Measurements from ENCODE around the gene NRXN3. TPM values are rescaled to one million over a fixed set of nuclear protein-coding genes. Genes with fewer than 3 reads are reported as not detected.

The NRXN3 gene
- total RNA-seq, 2 donors from 2014 or later: 1.6 to 1.9 TPM

DNA sequence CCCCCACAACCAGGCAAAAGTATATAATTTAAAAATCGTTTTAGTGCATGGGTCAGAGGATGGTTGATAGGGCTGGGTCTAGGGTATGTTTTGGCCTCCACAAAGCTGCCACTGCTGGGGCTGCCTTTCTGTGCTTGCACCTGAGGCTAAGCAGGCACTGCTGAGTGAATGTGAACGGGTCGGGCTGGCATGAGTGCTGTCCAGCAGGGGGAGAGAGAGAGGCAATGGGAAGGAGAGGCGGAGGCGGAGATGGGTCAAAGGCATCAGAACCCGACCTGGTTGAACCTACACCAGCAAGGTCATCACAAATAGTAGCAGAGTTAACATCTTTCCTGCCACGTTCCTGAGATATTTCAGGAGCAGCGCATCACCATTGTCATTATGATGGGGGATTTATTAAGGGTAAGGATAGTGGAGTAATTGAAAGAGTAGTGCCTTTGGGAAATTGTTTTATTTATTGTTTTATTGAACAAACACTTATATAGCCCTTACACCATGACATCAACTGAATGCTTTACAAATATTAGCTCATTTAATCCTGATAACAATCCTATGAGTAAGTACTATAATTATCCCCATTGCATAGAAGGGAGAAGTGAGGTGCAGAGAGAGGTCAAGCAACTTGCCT is 5.8 kb upstream of the NRXN3 start:
- ATAC-seq (no peak), DNase-seq (no peak)
- intact Hi-C loops (cut with DNase I): no loop called here

DNA sequence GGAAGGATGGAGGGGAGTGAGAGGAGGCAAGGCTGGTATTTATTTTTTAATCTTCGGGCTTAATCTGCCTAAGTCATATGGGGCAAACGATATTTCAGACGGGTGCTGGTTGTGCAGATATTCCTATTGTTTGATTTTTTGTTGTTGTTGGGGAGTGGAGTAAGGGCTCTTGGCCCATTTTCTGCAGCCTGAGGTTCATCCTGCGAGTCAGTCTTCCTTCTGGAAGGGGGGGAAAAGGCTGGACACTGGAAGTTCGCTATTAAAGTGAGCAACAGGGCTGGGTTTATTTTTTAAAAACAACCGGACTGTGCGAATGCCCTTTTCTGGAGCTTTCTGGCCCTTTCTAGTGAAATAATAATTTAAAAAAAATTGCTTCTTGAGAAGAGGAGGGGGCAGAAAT is 2.3 kb downstream of the NRXN3 start:
- intact Hi-C loops (cut with DNase I): no loop called here
- no peak for DNase-seq
- no peak for ATAC-seq

GRCh38 chr14:78173346-78174035 is 3.3 kb downstream of the NRXN3 start:
- no peak for ATAC-seq
- no peak for DNase-seq
- intact Hi-C loops (cut with DNase I): no loop called here

DNA sequence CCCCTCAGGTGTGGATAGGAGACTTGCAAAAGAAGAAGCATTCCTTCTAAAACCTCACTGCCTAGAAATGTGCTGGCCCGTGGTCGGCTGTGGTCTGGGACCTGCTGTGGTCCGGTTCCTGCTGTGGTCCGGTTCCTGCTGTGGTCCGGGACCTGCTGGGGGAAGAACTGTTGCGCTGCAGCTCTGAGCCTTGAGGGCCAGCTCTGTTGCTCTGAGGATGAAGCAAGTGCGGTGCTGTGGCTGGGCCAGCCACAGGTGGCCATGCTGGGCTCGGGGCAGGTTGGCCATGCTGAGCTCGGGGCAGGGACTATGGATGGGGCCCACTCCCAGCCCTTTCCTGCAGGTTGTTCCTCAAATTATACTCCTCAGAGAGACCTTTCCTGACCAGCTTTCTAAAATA is 5.2 kb downstream of the NRXN3 start:
- DNase-seq (no peak), ATAC-seq (no peak)
- intact Hi-C loops (cut with DNase I): no loop called here

DNA sequence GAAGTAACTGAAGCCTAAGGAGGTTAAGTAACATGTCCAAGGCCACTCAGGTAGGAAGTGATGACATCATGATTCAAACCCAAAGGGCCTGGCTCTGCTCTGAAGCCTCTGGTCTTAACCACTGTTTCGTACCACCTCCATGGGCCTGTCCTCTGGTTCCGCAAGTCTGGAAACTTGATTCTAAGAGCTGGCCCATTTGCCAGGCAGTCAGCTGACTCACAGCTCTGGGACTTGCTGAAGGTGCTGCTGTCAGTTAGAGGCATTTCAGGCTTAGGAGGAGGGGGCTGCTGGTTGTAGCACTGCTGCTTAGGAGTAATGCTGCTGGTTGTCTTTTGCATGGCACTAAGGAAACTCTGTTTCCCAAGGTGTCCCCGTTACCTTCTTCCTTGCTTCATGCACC is 7.9 kb downstream of the NRXN3 start:
- intact Hi-C loops (cut with DNase I): no loop called here
- ATAC-seq (no peak), DNase-seq (no peak)

DNA sequence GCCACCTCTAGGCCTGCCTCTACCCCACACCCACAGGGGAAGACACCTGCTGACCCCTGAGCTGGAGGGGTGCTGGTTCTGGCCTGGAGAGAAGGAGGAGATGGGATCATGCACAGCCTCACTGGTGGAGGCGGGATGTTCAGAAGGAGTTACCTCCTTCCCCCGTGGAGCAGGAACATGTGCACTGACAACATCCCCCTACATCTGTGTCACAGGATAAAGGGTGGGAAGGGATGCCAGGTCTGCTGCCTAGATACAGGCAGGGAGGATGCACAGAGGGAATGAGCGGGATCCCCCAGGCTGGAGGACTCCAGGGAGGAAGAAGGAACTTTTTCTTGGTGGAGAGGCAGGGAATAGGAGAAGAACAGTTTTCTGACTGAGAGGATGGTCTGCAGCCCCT is 8.8 kb downstream of the NRXN3 start:
- no peak for DNase-seq
- no peak for ATAC-seq
- intact Hi-C loops (cut with DNase I): no loop called here

DNA sequence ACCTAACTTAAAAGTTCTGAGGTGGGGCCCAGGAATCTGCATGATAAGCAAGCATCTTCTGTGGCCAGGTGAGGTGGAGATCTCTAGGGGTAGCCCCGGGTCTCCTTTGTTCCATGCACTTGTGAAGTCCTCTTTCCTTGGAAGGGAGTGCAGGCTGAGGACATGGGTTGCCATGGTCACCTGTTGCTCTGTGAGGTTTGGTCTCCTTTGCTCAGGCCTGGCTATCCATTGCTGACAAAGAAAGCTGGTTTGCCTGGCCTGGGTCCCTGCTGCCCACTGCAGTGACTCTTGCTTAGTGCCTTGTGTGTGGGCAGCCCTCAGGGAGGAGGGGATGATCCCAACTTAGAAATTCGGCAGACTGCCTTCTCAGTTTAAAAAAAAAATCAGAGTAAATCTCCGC is 11.1 kb downstream of the NRXN3 start:
- no peak for ATAC-seq
- intact Hi-C loops (cut with DNase I): no loop called here
- DNase-seq: no peak

GRCh38 chr14:78182722-78183121 is 12.5 kb downstream of the NRXN3 start:
- intact Hi-C loops (cut with DNase I): no loop called here
- ATAC-seq (no peak), DNase-seq (no peak)

DNA sequence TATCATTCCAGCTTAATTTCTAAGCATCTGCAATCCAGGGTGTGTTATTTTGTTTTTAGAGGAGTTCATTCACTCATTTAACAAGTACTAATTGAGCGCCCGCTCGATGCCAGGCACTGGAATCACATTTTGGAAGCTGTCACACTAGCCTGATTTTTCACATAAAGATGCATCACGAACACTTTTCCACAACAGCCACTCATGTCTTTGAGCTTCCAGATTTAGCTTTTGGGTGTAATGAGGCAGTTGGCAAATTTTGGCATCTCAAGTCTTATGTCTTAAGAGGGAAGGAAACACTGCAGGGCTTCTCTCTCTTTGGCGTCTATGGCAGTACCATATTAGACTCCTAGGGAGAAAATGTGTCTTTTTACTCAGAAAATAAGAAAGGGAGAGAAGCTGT is 14.0 kb downstream of the NRXN3 start:
- intact Hi-C loops (cut with DNase I): no loop called here
- DNase-seq (no peak), ATAC-seq (no peak)

- intact Hi-C loops (cut with DNase I): no loop called here
- no peak for ATAC-seq
- DNase-seq: no peak
Observed at GRCh38 chr14:78186277-78186676, 16.1 kb downstream of the NRXN3 start.

GRCh38 chr14:78188882-78189281 is 18.7 kb downstream of the NRXN3 start:
- DNase-seq: no peak
- intact Hi-C loops (cut with DNase I): no loop called here
- no peak for ATAC-seq

DNA sequence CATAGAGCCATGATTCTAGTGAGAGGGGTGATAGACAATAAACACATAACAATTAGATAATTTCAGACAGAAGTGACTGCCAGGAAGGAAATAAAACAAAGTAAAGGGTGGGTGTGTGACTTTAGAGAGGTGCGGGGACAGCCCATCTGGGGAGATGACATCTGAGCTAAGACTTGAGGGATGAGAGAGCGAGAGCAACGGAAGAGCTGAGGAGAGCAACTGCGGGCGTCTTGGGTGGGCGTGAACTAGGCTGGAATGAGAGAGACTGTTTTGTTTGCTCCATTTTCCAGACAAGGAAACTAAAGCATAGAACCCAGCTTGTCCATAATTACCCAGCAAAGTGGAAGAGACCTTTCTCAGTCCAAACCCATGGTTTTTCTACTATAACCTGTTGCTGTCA is 25.3 kb downstream of the NRXN3 start:
- intact Hi-C loops (cut with DNase I): no loop called here
- ATAC-seq: no peak
- no peak for DNase-seq

GRCh38 chr14:78196323-78196722 is 26.1 kb downstream of the NRXN3 start:
- DNase-seq (no peak), ATAC-seq (no peak)
- intact Hi-C loops (cut with DNase I): no loop called here

- intact Hi-C loops (cut with DNase I): no loop called here
- ATAC-seq: no peak
- DNase-seq: no peak
Observed at GRCh38 chr14:78197051-78197450, 26.9 kb downstream of the NRXN3 start.

GRCh38 chr14:78202163-78202562 is 32.0 kb downstream of the NRXN3 start:
- no peak for DNase-seq
- intact Hi-C loops (cut with DNase I): no loop called here
- no peak for ATAC-seq

DNA sequence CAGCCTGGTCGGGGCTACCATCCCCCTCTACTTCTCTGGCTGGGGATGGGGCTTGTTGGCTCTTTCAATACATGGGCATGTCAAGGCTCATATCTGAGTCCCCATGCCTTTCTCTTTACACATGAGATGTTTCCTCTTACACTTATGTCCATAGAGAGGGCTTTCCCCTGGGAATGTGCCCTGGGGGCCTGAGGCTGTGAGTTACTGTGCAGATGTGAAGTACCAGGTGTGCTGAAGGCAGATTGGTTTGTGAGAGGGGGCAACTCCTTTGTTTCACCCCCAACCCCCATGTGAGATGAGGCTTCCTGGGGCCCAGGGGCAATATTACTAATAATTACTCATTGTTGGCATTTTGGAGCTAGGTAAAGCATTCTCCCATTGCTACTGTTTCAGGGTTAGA is 32.8 kb downstream of the NRXN3 start:
- intact Hi-C loops (cut with DNase I): no loop called here
- ATAC-seq (no peak), DNase-seq (no peak)

DNA sequence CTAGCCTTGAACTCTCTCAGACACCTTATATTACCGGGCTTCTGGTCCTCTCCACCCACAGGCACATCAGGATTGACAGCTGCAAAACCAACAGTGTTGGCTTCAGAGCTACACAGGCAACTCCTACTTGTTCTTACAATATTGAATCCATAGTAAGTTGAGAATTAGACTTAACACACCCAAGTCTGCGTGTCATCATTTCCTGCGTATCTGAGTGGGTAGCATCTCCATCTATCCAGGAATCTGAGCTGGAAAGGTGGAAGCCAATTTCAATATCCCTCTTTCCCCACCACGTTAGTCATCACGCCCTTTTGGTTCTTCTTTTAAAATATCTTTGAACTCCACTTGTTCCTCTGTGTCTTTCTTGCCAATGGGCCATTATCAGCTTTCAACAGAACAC is 37.2 kb downstream of the NRXN3 start:
- intact Hi-C loops (cut with DNase I): no loop called here
- DNase-seq (no peak), ATAC-seq (no peak)

- intact Hi-C loops (cut with DNase I): no loop called here
- no peak for DNase-seq
- no peak for ATAC-seq
Observed at GRCh38 chr14:78220273-78220672, 50.1 kb downstream of the NRXN3 start.

GRCh38 chr14:78222746-78223145 is 52.6 kb downstream of the NRXN3 start:
- intact Hi-C loops (cut with DNase I): no loop called here
- DNase-seq: no peak
- ATAC-seq: no peak

DNA sequence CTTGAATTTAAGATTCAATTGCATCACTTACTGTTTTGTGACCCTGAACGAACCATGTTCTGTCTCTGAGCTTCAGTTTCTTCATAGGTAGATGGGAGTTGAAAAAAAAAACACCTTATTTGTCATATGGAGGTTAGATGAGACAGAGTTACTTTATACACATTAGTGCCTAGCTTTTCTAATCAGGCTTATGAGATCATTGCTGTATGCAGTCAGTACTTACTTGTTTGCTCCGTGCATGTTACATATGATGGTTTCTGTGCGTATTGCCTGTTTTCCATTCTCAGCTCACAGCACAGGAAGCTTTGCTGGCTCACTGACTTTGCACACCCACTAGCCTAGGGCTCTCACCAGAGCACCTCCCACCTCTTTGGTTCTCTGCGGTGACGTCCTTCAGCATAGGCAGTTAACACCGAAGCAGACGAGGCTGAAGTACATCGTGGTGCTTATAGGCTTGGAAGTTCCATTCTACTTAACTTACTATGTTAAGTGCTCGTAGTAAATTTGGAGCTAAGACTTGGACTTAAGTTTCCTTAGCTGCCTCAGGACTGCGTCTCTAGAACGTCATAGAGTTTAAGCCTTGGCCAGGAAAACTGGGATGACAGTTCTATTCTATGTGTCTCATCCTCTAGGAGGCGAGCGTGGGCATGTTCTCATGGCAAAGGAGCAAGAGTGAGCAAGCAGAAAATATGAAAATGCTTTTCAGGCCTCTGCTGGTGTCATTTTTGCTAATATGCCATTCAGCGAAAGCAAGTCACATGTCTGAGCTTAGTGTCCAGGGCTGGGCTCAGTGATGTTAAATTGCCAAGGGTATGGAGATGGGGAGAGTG is 57.3 kb downstream of the NRXN3 start:
- ATAC-seq (no peak), DNase-seq (no peak)
- intact Hi-C loops (cut with DNase I): no loop called here
